ENCODE measurements around the gene CD1E. TPM values are rescaled to one million over a fixed set of nuclear protein-coding genes. Genes with fewer than 3 reads are reported as not detected.
"Not testable (repeated sequence)": the region's sequence is repeated elsewhere in the genome, so short reads cannot be mapped to it uniquely, and the experiment has no call there.

The CD1E gene
- total RNA-seq, 1 experiment from 2014 or later, result not detected

- ATAC-seq (no peak), DNase-seq (no peak)
- Histone ChIP-seq H3K27ac (ENCODE audit: low read length) (no peak overlapping the region), H3K79me2 (ENCODE audit: low read length) (no peaks in the 10 kb centered on the region), H3K4me3 (ENCODE audit: low read length) (no peak overlapping the region), H3K4me1 (ENCODE audit: insufficient read depth, low read length) (no peaks in the 10 kb centered on the region), H3K36me3 (ENCODE audit: low read depth, low read length) (no peaks in the 10 kb centered on the region), H3K9me3 (ENCODE audit: low read length) (0 out of 2 replicates have a peak, but pooled peaks cover 4% of the 10 kb centered on the region), H2AFZ (ENCODE audit: low read length) (no peak overlapping the region), H3F3A (ENCODE audit: low read length, unreplicated experiment) (no peaks in the 10 kb centered on the region), H3K4me2 (ENCODE audit: low read length) (no peak overlapping the region), H3K27me3 (ENCODE audit: low read length) (peaks cover 19% of the 10 kb centered on the region), H4K20me1 (ENCODE audit: low read length) (no peaks in the 10 kb centered on the region), H3K9me2 (replicated peaks; ENCODE audit: low read length) (no peaks in the 10 kb centered on the region), H3K9ac (ENCODE audit: low read length) (no peak overlapping the region)
- no peak for TF ChIP-seq EZH2phosphoT487 (IDR thresholded peaks at IDR 0.05; ENCODE audit: borderline replicate concordance, low read length)
- no peak for TF ChIP-seq EZH2 (IDR thresholded peaks at IDR 0.05; ENCODE audit: low read length, unreplicated experiment)
- TF ChIP-seq, protein P1, sequence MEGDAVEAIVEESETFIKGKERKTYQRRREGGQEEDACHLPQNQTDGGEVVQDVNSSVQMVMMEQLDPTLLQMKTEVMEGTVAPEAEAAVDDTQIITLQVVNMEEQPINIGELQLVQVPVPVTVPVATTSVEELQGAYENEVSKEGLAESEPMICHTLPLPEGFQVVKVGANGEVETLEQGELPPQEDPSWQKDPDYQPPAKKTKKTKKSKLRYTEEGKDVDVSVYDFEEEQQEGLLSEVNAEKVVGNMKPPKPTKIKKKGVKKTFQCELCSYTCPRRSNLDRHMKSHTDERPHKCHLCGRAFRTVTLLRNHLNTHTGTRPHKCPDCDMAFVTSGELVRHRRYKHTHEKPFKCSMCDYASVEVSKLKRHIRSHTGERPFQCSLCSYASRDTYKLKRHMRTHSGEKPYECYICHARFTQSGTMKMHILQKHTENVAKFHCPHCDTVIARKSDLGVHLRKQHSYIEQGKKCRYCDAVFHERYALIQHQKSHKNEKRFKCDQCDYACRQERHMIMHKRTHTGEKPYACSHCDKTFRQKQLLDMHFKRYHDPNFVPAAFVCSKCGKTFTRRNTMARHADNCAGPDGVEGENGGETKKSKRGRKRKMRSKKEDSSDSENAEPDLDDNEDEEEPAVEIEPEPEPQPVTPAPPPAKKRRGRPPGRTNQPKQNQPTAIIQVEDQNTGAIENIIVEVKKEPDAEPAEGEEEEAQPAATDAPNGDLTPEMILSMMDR (conservative IDR thresholded peaks at IDR 0.05; ENCODE audit: low read depth, low read length), result no peak
- CTCF ChIA-PET, result no interaction called here
- BruUV-seq (replicated peaks), result no TSS peak
- intact Hi-C loops (cut with micrococcal nuclease), result no loop called here
- POLR2A ChIA-PET (ENCODE audit: unreplicated experiment), result no interaction called here
These were observed 19.0 kb upstream of the CD1E start for GRCh38 chr1:158334526-158335212.

GRCh38 chr1:158335213-158335532 is 18.5 kb upstream of the CD1E start:
- Histone ChIP-seq H2AFZ (ENCODE audit: low read length) (no peak overlapping the region), H3K36me3 (ENCODE audit: low read depth, low read length) (no peaks in the 10 kb centered on the region), H3K27ac (ENCODE audit: low read length) (no peak overlapping the region), H4K20me1 (ENCODE audit: low read length) (no peaks in the 10 kb centered on the region), H3K4me2 (ENCODE audit: low read length) (no peak overlapping the region), H3K4me1 (ENCODE audit: insufficient read depth, low read length) (no peaks in the 10 kb centered on the region), H3K27me3 (ENCODE audit: low read length) (peaks cover 14% of the 10 kb centered on the region), H3K79me2 (ENCODE audit: low read length) (no peaks in the 10 kb centered on the region), H3K9ac (ENCODE audit: low read length) (no peak overlapping the region), H3F3A (ENCODE audit: low read length, unreplicated experiment) (no peaks in the 10 kb centered on the region), H3K9me2 (replicated peaks; ENCODE audit: low read length) (no peaks in the 10 kb centered on the region), H3K9me3 (ENCODE audit: low read length) (0 out of 2 replicates have a peak, but pooled peaks cover 4% of the 10 kb centered on the region), H3K4me3 (ENCODE audit: low read length) (no peak overlapping the region)
- no TSS peak for BruUV-seq (replicated peaks)
- ChIA-PET POLR2A (ENCODE audit: unreplicated experiment) (no interaction called here), CTCF (no interaction called here)
- ATAC-seq (no peak), DNase-seq (no peak)
- intact Hi-C loops (cut with micrococcal nuclease), result no loop called here
- TF ChIP-seq, protein P1 (conservative IDR thresholded peaks at IDR 0.05; ENCODE audit: low read depth, low read length), result no peak
- TF ChIP-seq EZH2 (IDR thresholded peaks at IDR 0.05; ENCODE audit: low read length, unreplicated experiment) (no peak), EZH2phosphoT487 (IDR thresholded peaks at IDR 0.05; ENCODE audit: borderline replicate concordance, low read length) (no peak)

DNA sequence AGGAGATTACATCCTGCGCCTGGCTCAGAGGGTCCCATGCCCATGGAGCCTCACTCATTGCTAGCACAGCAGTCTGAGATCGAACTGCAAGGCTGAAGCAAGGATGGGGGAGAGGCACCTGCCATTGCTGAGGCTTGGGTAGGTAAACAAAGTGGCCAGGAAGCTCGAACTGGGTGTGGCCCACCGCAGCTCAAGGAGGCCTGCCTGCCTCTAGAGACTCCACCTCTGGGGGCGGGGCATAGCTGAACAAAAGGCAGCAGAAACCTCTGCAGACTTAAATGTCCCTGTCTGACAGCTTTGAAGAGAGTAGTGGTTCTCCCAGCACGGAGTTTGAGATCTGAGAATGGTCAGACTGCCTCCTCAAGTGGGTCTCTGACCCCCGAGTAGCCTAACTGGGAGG is 17.3 kb upstream of the CD1E start:
- BruUV-seq (replicated peaks); ATAC-seq: not testable (repeated sequence)

GRCh38 chr1:158348946-158349345 is 4.7 kb upstream of the CD1E start:
- H3K4me3 ChIP-seq (ENCODE audit: low read length); CTCF ChIA-PET; BruUV-seq (replicated peaks): not testable (repeated sequence)

More for the DNA sequence above, 17.3 kb upstream of the CD1E start:
- H3K4me2 ChIP-seq (ENCODE audit: low read length); CTCF ChIA-PET; POLR2A ChIA-PET (ENCODE audit: unreplicated experiment); H4K20me1 ChIP-seq (ENCODE audit: low read length); intact Hi-C loops (cut with micrococcal nuclease); H3K4me3 ChIP-seq (ENCODE audit: low read length); H3K36me3 ChIP-seq (ENCODE audit: low read depth, low read length); H3K27me3 ChIP-seq (ENCODE audit: low read length); H3K4me1 ChIP-seq (ENCODE audit: insufficient read depth, low read length); H3K9me3 ChIP-seq (ENCODE audit: low read length); H2AFZ ChIP-seq (ENCODE audit: low read length); H3K27ac ChIP-seq (ENCODE audit: low read length); H3K79me2 ChIP-seq (ENCODE audit: low read length); H3K9me2 ChIP-seq (replicated peaks; ENCODE audit: low read length); H3K9ac ChIP-seq (ENCODE audit: low read length); H3F3A ChIP-seq (ENCODE audit: low read length, unreplicated experiment): not testable (repeated sequence)
- DNase-seq, result peak; percentile 8

More at GRCh38 chr1:158348946-158349345, 4.7 kb upstream of the CD1E start:
- DNase-seq; H2AFZ ChIP-seq (ENCODE audit: low read length); H3K9me2 ChIP-seq (replicated peaks; ENCODE audit: low read length); H4K20me1 ChIP-seq (ENCODE audit: low read length); H3K4me1 ChIP-seq (ENCODE audit: insufficient read depth, low read length); H3K27ac ChIP-seq (ENCODE audit: low read length); H3F3A ChIP-seq (ENCODE audit: low read length, unreplicated experiment); POLR2A ChIA-PET (ENCODE audit: unreplicated experiment); H3K4me2 ChIP-seq (ENCODE audit: low read length); H3K79me2 ChIP-seq (ENCODE audit: low read length); H3K36me3 ChIP-seq (ENCODE audit: low read depth, low read length); H3K9ac ChIP-seq (ENCODE audit: low read length); intact Hi-C loops (cut with micrococcal nuclease); ATAC-seq; H3K9me3 ChIP-seq (ENCODE audit: low read length): not testable (repeated sequence)
- H3K27me3 ChIP-seq (ENCODE audit: low read length), result peaks cover 14% of the 10 kb centered on the region

Measured in PC-3 (cell line).